HL-60/S4 (cell line): ENCODE results near the gene MTURN.
"Not testable (repeated sequence)": the region's sequence is repeated elsewhere in the genome, so short reads cannot be mapped to it uniquely, and the experiment has no call there.

ENCODE experiments used
- in situ Hi-C: fragments of 300-500 bp; cut with MboI; formaldehyde crosslinking; loops from 2 replicates; pipeline ENCODE4 v1.14.3; 2022; ENCODE audit warnings: low sequenced_read_pairs

The MTURN gene

GRCh38 chr7:30176463-30177109 lies 41.8 kb downstream of the MTURN start:
- in situ Hi-C loops: no loop called here

GRCh38 chr7:30177186-30177585 lies 42.4 kb downstream of the MTURN start:
- in situ Hi-C loops: no loop called here

- in situ Hi-C loops: no loop called here
Measured at GRCh38 chr7:30177965-30178364, 43.2 kb downstream of the MTURN start.

- in situ Hi-C loops: no loop called here
Measured at GRCh38 chr7:30178748-30179436, 44.1 kb downstream of the MTURN start.

- in situ Hi-C loops: no loop called here
Measured at GRCh38 chr7:30180718-30181117, 45.9 kb downstream of the MTURN start.

GRCh38 chr7:30181211-30181610 lies 46.4 kb downstream of the MTURN start:
- in situ Hi-C loops: no loop called here

GRCh38 chr7:30181736-30182522 lies 47.1 kb downstream of the MTURN start:
- in situ Hi-C loops: no loop called here

- in situ Hi-C loops: no loop called here
Measured at GRCh38 chr7:30182814-30183213, 48.0 kb downstream of the MTURN start.

GRCh38 chr7:30183749-30184369 lies 49.1 kb downstream of the MTURN start:
- in situ Hi-C loops: no loop called here

- in situ Hi-C loops: no loop called here
Measured at GRCh38 chr7:30184791-30185487, 50.2 kb downstream of the MTURN start.

GRCh38 chr7:30185496-30185895 lies 50.7 kb downstream of the MTURN start:
- in situ Hi-C loops: no loop called here

GRCh38 chr7:30186725-30187124 lies 51.9 kb downstream of the MTURN start:
- in situ Hi-C loops: no loop called here

- in situ Hi-C loops: no loop called here
Measured at GRCh38 chr7:30187513-30187912, 52.7 kb downstream of the MTURN start.

GRCh38 chr7:30188381-30188780 lies 53.6 kb downstream of the MTURN start:
- in situ Hi-C loops: not testable (repeated sequence)

- in situ Hi-C loops: no loop called here
Measured at GRCh38 chr7:30188811-30189210, 54.0 kb downstream of the MTURN start.

- in situ Hi-C loops: no loop called here
Measured at GRCh38 chr7:30191809-30192208, 57.0 kb downstream of the MTURN start.

- in situ Hi-C loops: no loop called here
Measured at GRCh38 chr7:30193336-30193943, 58.7 kb downstream of the MTURN start.

GRCh38 chr7:30196408-30196807 lies 61.6 kb downstream of the MTURN start:
- in situ Hi-C loops: no loop called here

GRCh38 chr7:30197438-30197837 lies 62.7 kb downstream of the MTURN start:
- in situ Hi-C loops: no loop called here

GRCh38 chr7:30199271-30199670 lies 64.5 kb downstream of the MTURN start:
- in situ Hi-C loops: no loop called here
